GM19324 (cell line): ENCODE results near the gene RAD9A.

ENCODE experiments used
- ATAC-seq: cut with Tn5 transposase; IDR thresholded peaks from one replicate; pipeline ENCODE4 v1.9.1; 2021; ENCODE audit warnings: mild to moderate bottlenecking, moderate library complexity; ENCODE audit not compliant: unreplicated experiment, low FRiP score

RAD9A gene

DNA sequence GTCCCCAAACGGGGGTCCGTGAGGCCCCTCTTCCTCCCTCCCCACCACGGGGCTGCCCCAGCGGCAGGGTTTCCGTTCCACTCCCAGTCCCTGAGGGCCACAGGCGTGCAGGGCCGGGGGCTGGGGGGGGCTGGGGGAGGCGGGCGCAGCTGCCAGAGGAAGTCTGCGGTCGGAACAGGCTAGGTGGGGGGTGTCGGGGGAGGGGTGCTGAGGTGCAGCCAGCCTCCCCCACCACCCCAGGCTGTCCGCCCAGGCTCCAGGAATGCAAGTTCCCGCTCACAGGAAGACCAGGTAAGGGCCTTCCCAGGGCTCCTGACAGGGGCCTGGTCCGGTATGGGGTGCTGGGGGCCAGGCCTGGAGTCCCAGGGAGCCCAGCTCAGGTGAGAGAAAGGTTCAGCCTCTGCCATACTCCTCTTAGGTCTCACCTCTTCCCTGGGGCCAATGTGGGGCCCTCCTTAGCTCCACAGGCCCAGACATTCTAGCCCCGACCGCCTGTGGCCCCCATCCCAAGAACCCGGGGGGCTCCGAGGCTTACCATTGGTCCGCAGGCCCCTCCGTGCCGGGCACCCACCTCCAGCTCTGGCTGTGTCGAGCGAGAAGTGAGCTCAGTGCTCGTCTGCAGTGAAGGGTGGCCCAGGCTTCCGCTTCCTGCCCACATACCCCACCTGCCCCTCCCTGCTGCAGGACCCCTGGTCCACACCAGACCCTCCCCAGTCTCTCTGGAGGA, 45.5 kb downstream of the RAD9A start, which contains the start of gene PTPRCAP:
TSS of gene PTPRCAP (minus strand) at position 601 of the 727 bp plus-strand sequence. CDS start at position 538, 63 bp downstream.
- ATAC-seq = peak; percentile 32

DNA sequence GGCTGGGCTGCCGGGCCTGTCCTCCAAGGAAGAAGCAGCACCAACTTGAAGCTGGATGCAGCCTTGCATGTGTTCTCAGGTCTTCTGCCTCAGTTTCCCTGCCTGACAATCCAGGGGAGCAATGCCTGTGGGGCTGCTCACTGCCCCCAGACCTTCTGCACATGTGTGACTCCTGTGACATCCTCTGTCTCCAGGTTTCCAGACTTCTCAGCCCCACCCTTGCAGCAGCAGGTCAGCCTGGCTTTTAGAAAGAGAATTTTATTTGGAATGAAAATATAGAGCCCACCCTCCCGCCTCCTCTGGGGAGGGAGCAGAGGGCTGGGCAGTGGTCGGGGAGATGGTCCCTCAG, 46.0 kb downstream of the RAD9A start:
- no peak for ATAC-seq

DNA sequence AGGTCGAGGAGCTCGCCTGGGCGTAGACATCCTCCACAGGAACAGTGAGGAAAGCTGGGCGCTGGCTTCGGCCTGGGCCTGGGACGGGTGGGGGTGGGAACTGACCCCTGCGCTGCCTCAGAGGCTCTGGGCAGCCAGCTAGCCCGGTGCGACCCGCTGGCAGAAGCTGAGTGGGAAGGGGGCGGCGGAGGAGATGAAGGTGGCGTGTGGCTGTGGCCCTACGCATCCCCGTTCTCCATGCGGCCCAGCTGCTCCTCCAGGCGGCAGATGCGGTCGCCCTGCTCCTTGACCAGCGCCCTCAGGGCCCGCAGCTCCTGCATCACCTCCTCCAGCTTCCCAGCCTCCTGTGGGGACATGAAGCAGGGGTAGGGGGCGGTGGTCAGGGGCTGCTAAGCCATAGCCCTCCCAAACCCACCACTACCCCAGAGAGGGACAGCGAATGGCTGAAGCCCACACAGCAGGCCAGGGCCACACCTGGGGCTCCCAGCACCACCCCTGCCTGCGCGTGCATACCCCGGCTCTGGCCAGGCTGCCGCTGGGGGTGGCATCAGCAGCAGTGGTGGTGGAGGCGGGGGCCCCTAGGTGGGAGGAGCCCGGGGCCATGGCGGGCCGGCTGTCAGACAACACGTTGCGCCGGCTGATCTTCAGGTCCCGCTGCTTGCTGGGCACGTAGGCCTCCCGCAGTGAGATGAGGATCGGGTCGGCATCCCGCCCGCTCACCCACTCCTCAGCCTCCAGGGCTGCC, 46.5 kb downstream of the RAD9A start:
- no peak for ATAC-seq

DNA sequence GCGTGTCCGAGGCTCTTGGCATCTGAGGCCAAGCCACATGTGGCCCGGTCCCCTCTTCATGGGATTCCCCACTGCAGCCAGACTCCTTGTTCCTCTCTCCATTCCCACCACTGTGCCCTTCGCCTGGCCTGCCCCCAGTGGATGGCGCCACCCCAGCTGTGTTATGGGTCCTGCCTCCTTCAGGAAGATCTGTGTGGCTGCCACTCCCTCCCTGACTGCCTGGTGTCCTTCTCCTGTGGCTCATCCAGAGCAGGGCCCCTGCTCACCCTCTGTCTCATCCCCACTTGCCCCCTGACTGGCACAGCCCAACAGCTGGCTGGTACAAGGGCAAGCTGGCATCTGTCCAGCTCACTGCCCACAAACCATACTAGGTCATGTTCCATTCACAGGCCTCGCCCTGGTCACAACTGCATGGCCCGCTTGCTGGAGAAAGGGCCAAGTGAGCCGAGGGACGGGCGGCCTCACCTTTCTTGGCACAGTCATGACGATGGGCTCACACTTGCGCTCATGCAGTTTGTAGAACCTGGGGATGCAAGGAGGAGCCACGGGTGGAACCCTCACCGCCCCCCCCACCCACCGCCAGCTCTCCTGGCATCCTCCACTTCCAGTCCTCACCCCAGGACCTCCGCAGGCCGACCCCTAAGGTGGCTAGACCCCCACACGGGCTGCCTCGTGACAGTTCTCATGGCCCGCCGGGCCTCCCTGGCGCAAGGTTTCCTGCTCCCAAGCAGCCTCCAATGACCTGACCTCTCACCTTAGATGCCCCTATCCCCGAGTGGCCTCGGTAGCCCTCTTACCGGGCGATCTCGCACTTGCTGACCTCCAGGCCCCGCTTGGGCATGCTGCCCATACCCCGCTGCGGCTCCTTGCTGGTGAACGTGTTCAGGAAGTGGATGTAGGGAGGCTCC, 47.8 kb downstream of the RAD9A start:
- no peak for ATAC-seq

DNA sequence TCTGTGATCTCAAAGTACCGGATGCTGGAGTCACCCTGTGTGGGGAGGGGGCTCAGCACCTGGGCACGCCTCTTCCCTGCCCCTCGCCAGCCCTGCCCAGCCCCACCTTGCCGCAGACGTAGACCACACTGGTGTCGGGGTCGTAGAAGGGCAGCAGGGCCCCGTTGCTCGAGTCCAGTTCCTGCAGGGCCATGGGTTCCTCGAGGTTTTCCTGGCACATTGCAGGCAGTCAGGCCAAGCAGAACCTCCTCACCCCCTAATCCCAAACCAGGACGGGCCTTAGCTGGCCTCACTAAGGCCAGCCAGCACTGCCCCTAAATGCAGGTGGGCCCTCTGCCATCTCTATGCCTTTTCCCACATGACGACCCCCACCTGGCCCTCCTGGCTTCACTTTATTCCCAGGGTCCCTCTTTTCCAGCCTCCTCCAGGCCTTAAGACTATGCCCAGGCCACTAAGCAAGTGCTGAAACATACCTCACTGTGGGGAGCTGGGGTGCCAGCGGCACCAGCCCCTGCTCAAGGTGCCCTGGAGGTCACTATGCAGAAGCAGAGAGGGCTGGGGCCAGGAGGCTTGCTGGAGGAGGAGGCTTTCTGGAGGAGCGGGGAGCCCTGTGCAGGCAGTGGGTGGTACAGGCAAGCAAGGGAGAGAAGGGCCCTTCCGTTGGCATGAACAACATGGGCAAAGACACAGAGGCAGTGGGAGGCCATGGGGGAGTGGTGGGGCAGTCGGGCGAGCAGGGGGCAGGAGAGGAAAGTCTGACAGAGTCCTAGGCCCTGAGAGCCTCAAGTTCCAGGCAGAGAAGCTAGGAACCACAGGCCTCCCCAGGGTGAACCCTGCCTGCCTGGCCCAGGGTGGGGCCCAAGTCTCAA, 48.7 kb downstream of the RAD9A start:
- ATAC-seq = no peak

DNA sequence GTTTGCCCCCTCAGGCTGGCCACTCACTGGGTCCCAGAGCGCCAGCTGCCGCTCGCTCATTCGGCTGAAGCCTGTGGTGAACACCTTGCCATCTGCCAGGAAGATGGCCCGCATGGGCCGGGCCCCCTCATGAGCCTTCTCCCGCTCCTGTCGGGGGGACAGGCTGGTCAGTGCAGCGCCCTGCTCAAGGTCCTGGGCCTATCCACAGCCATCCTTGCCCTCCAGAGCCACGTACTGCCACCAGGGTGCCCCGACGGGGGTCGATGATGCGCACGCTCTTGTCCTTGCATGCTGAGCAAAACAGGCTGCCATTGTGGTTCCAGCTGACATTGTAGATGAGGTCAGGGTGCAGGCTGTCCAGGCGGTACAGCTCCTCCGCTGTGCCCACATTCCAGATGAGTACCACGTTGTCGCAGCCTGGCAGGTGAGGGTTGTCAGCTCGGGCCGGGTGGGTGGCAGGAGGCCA, 49.3 kb downstream of the RAD9A start:
- ATAC-seq = no peak

DNA sequence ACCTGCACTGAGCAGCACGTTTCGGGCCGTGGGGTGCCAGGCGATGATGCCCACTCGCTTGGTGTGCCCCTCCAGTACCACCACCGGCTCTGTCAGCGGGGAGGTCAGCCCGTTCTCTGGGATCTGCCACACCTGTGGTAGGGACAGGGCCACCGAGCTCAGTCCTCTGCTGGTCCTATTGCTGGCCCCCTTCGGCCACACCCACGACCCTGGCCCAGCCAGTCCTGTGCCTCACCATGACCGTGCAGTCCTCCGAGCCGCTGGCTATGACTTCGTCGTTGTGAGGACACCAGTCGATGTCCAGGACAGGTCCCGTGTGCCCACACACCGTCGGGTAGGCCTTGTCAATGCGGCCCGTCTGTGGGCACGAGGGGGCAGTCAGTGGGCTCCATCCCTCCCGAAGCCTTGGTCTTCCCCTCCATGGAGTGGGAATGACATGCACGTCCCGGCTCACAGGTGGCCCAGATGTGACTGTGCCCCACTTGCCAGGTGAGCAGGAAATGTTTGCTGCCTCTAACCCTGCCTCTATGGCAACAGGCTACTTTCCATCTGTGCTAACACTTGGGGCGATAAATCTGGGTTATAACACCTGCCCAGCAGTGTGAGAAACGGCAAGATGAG, 50.1 kb downstream of the RAD9A start:
- ATAC-seq = no peak

DNA sequence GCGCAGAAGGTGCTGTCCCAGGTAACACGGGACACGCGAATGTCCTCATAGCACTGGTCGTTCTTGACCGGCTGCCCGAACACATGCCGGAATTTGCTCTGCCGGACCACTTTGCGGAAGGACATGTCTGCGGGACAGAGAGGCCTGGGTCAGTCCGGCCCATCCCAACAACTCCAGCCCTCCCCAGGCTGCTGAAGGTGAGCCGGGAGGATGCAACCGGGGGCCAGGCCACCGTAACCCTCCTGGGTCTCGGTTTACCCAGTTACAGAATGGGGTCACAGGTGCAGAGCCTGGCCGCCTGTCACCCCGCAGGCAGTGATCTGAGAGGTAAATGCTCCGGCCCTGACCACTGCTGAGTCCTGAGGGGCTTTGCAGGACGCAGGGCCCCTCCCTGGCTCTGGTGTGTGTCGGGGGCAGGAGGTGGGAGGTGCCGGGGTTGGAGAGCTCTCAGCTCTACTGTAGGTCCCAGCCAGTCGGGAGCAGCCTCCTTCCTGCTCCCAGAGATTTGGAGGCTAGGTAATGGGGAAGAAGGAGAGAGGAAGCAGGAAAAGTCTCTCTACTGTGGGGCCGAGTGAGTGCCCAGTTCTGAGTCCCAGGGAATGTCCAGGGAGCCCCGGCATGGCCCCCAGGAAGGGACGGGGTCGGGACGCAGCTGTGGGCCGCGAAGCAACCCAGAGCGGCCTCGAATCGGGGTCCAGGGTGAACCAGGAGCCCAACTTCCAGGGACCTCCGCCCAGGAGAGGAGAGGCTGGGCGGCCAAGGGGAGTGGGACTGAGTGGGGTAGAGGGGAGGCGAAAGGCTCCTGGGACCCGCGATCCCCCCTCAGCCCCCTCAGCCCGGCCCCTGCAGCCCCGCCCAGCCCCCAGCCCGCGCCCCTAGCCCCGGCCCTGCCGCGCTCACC, 51.0 kb downstream of the RAD9A start:
- peak; percentile 4 for ATAC-seq

DNA sequence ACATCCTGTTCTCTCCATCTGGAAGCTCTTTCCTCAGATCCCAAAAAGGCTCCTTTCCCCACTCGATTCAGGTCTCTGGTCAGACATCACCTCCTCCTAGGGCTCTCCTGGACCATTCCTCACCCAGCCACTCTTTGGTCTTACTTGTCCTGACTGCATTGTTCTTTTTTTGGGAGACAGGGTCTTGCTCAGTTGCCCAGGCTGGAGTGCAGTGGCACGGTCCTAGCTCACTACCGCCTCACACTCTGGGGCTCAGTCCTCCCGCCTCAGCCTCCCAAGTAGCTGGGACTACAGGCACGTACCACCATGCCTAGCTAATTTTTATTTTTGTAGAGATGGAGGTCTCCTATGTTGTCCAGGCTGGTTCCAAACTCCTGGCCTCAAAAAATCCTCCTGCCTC, 53.7 kb downstream of the RAD9A start:
- ATAC-seq = no peak
